Neural cell (in vitro differentiated cells): ENCODE data around the gene LYPD4. TPM values are rescaled to one million over a fixed set of nuclear protein-coding genes. Genes with fewer than 3 reads are reported as not detected.
"Not testable (repeated sequence)": the region's sequence is repeated elsewhere in the genome, so short reads cannot be mapped to it uniquely, and the experiment has no call there.

Experiments
- H2AFZ ChIP-seq: fragments of 200-600, 300-800 bp; sonication (generic), shearing (Covaris generic); 2 replicates; pipeline ENCODE4 v1.6.0; 2014; ENCODE audit warnings: low read depth, mild to moderate bottlenecking, antibody characterized with exemption, low read length, moderate library complexity
- H3F3A ChIP-seq: fragments of 200-600 bp; shearing (Covaris generic); 2 replicates; pipeline ENCODE4 v1.6.1; 2016; ENCODE audit warnings: mild to moderate bottlenecking, moderate library complexity, mixed read lengths, antibody characterized with exemption, low read length; ENCODE audit not compliant: insufficient read depth, poor library complexity, severe bottlenecking
- H3K27ac ChIP-seq: fragments of 200-600, 300-800 bp; sonication (generic), shearing (Covaris generic); 2 replicates; pipeline ENCODE4 v1.5.1; 2014; ENCODE audit warnings: mild to moderate bottlenecking, low read length, moderate library complexity
- H3K27me3 ChIP-seq: fragments of 300-800, 200-600 bp; sonication (generic), shearing (Covaris generic); 2 replicates; pipeline ENCODE4 v1.6.0; 2014; ENCODE audit warnings: mild to moderate bottlenecking, low read depth, low read length, moderate library complexity; ENCODE audit not compliant: insufficient read depth
- H3K36me3 ChIP-seq: fragments of 300-800, 200-600 bp; sonication (generic), shearing (Covaris generic); 2 replicates; pipeline ENCODE4 v1.5.1; 2014; ENCODE audit warnings: mild to moderate bottlenecking, antibody characterized with exemption, low read length, moderate library complexity; ENCODE audit not compliant: insufficient read depth
- H3K4me2 ChIP-seq: fragments of 300-800, 200-600 bp; sonication (generic), shearing (Covaris generic); 2 replicates; pipeline ENCODE4 v1.6.0; 2014; ENCODE audit warnings: mild to moderate bottlenecking, low read length
- H3K4me3 ChIP-seq: fragments of 300-800, 200-600 bp; sonication (generic), shearing (Covaris generic); 2 replicates; pipeline ENCODE4 v1.5.1; 2014; ENCODE audit warnings: mild to moderate bottlenecking, low read length, moderate library complexity
- H3K79me2 ChIP-seq: fragments of 200-600 bp; shearing (Covaris generic); replicated peaks from 2 replicates; pipeline ENCODE4 v1.6.0; 2014; ENCODE audit warnings: mild to moderate bottlenecking, low read length, moderate library complexity; ENCODE audit not compliant: insufficient read depth
- H3K9ac ChIP-seq: fragments of 300-800, 200-600 bp; sonication (generic), shearing (Covaris generic); 2 replicates; pipeline ENCODE4 v1.6.1; 2016; ENCODE audit warnings: mild to moderate bottlenecking, low read length, mixed read lengths
- H3K9me2 ChIP-seq: fragments of 200-600 bp; shearing (Covaris generic); 2 replicates; pipeline ENCODE4 v1.6.1; 2016; ENCODE audit warnings: mild to moderate bottlenecking, low read length, mixed read lengths; ENCODE audit not compliant: insufficient read depth
- H3K9me3 ChIP-seq: fragments of 200-600, 300-800 bp; sonication (generic), shearing (Covaris generic); 2 replicates; pipeline ENCODE4 v1.6.1; 2016; ENCODE audit warnings: mild to moderate bottlenecking, mixed run types, low read length, moderate library complexity, mixed read lengths
- H4K20me1 ChIP-seq: fragments of 200-600 bp; shearing (Covaris generic); 2 replicates; pipeline ENCODE4 v1.6.1; 2016; ENCODE audit warnings: mild to moderate bottlenecking, mixed run types; ENCODE audit not compliant: insufficient read depth
- CTCF ChIP-seq: fragments of 450-650 bp; IDR thresholded peaks from 2 replicates; pipeline ENCODE4 v1.5.1; 2014; ENCODE audit warnings: antibody characterized with exemption, mild to moderate bottlenecking, moderate library complexity; ENCODE audit not compliant: poor library complexity, severe bottlenecking
- TAF1 ChIP-seq: IDR thresholded peaks from 2 replicates; pipeline ENCODE4 v1.6.1; 2012; ENCODE audit warnings: low read depth
- polyA plus RNA-seq: library from polyadenylated mRNA; depleted of rRNA; stranded (reverse); fragments of >200 nt; gene quantifications from 2 replicates; pipeline ENCODE4 v1.2.3, GENCODE V29; 2014
- small RNA-seq, 3 experiments: library from RNA; depleted of rRNA; stranded (forward); fragments of <200 nt; gene quantifications; one replicate each; pipeline ENCODE3, GENCODE V24; 2012

LYPD4 gene
- polyA plus RNA-seq, 1 donor from 2014 or later: not detected

GRCh38 chr19:41792513-41793413, 51.7 kb downstream of the LYPD4 start:
- Histone ChIP-seq H3K9me3 (no peaks in the 10 kb centered on the region), H4K20me1 (no peaks in the 10 kb centered on the region), H3K79me2 (no peaks in the 10 kb centered on the region), H3K9me2 (no peaks in the 10 kb centered on the region), H2AFZ (no peak overlapping the region), H3K4me2 (no peak overlapping the region), H3K27ac (no peak overlapping the region), H3K4me3 (no peak overlapping the region), H3K27me3 (no peaks in the 10 kb centered on the region), H3K9ac (no peak overlapping the region), H3F3A (no peaks in the 10 kb centered on the region), H3K36me3 (no peaks in the 10 kb centered on the region)
- no peak for TF ChIP-seq TAF1
- TF ChIP-seq CTCF: peak; percentile 16

DNA sequence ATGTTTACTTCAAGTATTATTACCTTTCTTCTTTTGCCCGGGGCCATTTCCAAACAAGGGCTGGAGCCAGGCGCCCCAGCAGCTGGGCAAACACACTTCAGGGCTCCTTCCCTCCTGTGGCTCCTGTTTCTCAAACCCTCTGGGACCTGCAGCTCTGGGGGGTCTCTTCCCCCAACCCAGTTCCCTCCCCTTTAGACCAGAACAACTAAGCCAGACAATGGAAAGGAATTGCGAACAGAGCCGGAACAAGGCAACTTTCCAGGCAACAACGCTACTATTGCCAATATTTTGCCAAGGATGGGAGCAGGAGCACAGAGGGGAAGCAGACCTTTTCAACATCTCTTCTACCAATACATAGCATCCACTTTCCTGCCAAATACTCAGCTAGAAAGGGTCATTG, 55.4 kb downstream of the LYPD4 start:
- not testable (repeated sequence) for H3F3A ChIP-seq, H3K79me2 ChIP-seq, H3K4me3 ChIP-seq, H2AFZ ChIP-seq, H3K4me2 ChIP-seq, H3K9me2 ChIP-seq, H3K9ac ChIP-seq, H3K36me3 ChIP-seq, H3K27ac ChIP-seq, H3K9me3 ChIP-seq, H4K20me1 ChIP-seq, H3K27me3 ChIP-seq

GRCh38 chr19:41788518-41788917, 56.0 kb downstream of the LYPD4 start:
- H3K36me3 ChIP-seq, H3K27ac ChIP-seq, H3K27me3 ChIP-seq, H3K79me2 ChIP-seq, H3F3A ChIP-seq, H3K9ac ChIP-seq, H3K9me3 ChIP-seq, H4K20me1 ChIP-seq, H2AFZ ChIP-seq, H3K4me2 ChIP-seq, H3K4me3 ChIP-seq, H3K9me2 ChIP-seq: not testable (repeated sequence)

Small RNAs within 50 kb of the gene (small RNA-seq; reads per million reads assigned to genes)
- gene MIR6797: 0.03 to 4.7 (median 1.5) reads per million in 3 experiments

Other genes starting within 250 kb of the LYPD4 start
- gene CEACAM4, start 217.6 kb downstream of the LYPD4 start, polyA plus RNA-seq: not detected in 2 replicates
- gene CEACAM7, start 156.4 kb downstream of the LYPD4 start, polyA plus RNA-seq: not detected in 2 replicates
- not detected in 2 replicates for gene CEACAM5, start 136.1 kb downstream of the LYPD4 start, polyA plus RNA-seq
- not detected in 2 replicates for gene CEACAM6, start 89.2 kb downstream of the LYPD4 start, polyA plus RNA-seq
- not detected in 2 replicates for gene CEACAM3, start 48.1 kb downstream of the LYPD4 start, polyA plus RNA-seq
- gene DMRTC2, start 359 bp upstream of the LYPD4 start, polyA plus RNA-seq: not detected in 2 replicates
- gene RPS19, start 15.6 kb upstream of the LYPD4 start, polyA plus RNA-seq: 783 and 1,001 TPM in 2 replicates
- 0.40 TPM in 1 of 2 replicates, not detected in the other for gene CD79A, start 32.6 kb upstream of the LYPD4 start, polyA plus RNA-seq
- 12.0 and 13.6 TPM in 2 replicates for gene ARHGEF1, start 38.5 kb upstream of the LYPD4 start, polyA plus RNA-seq
- 0.31 and 0.52 TPM in 2 replicates for gene ERFL, start 83.8 kb upstream of the LYPD4 start, polyA plus RNA-seq
- 279 and 290 TPM in 2 replicates for gene RABAC1, start 114.6 kb upstream of the LYPD4 start, polyA plus RNA-seq
- gene ATP1A3, start 149.5 kb upstream of the LYPD4 start, polyA plus RNA-seq: 36.2 and 53.6 TPM in 2 replicates
- gene GRIK5, start 225.5 kb upstream of the LYPD4 start, polyA plus RNA-seq: 22.4 and 28.3 TPM in 2 replicates
- 7.0 and 11.0 TPM in 2 replicates for gene ZNF574, start 231.5 kb upstream of the LYPD4 start, polyA plus RNA-seq